ENCODE results near the gene VPS25.

DNA sequence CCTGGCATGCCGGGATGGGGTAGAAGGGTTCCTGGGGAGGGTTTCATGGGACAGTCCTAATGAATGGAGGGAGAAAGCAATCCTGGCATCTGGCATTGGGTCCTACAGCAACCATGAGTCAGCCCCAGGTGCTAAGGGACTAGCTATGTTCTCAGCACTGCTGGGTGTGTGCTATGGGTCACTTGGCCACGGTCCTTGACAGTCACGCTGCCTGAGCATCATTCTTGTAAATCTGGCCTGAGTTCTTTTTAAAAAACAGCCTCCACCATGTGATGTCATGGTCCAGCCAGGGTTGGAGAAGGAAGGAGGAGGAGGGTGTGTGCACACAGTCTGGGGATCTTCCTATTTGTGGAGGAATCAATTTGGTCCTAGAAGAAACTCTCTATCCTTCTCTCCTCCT is 18.5 kb upstream of the VPS25 start:
- TF ChIP-seq, protein P1, sequence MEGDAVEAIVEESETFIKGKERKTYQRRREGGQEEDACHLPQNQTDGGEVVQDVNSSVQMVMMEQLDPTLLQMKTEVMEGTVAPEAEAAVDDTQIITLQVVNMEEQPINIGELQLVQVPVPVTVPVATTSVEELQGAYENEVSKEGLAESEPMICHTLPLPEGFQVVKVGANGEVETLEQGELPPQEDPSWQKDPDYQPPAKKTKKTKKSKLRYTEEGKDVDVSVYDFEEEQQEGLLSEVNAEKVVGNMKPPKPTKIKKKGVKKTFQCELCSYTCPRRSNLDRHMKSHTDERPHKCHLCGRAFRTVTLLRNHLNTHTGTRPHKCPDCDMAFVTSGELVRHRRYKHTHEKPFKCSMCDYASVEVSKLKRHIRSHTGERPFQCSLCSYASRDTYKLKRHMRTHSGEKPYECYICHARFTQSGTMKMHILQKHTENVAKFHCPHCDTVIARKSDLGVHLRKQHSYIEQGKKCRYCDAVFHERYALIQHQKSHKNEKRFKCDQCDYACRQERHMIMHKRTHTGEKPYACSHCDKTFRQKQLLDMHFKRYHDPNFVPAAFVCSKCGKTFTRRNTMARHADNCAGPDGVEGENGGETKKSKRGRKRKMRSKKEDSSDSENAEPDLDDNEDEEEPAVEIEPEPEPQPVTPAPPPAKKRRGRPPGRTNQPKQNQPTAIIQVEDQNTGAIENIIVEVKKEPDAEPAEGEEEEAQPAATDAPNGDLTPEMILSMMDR (IDR thresholded peaks at IDR 0.05; ENCODE audit: insufficient read depth, low read length, poor library complexity, severe bottlenecking), result no peak
- TF ChIP-seq EZH2phosphoT487 (conservative IDR thresholded peaks at IDR 0.05; ENCODE audit: low read length), result no peak
